ENCODE data around the gene SPINDOC. TPM values are rescaled to one million over a fixed set of nuclear protein-coding genes. Genes with fewer than 3 reads are reported as not detected.

Gene SPINDOC, protein sequence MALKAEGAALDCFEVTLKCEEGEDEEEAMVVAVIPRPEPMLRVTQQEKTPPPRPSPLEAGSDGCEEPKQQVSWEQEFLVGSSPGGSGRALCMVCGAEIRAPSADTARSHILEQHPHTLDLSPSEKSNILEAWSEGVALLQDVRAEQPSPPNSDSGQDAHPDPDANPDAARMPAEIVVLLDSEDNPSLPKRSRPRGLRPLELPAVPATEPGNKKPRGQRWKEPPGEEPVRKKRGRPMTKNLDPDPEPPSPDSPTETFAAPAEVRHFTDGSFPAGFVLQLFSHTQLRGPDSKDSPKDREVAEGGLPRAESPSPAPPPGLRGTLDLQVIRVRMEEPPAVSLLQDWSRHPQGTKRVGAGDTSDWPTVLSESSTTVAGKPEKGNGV
- 10.7 and 15.6 TPM in 2 replicates for total RNA-seq

DNA sequence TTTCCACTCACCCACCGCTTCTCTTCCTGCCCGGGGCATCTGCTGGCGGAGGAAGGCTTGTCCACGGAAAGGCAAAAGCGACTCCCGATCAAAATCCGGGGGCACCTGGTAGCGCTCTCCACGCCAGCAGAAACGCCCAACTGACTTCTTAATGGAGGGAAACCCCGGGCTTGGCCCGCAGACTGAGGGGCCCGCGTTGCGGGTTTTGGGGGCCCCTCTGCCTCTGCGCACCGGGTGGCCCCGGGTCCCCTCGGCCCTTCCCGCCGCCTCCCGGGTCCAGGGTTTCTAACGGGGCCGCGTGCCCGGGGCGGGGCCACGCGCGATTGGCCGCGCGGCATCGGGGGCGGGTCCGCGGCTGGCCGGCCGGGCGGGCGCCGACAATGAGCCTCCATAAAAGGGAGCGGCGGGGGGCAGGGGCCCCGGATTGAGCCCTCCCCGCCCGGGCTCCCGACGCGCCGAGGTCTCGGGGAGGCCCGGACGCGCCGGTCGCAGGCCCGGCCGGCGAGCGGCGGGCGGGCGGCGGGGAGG, at the start of gene SPINDOC:
Gene SPINDOC (plus strand): TSS at position 422 of the 528 bp plus-strand sequence. CDS start 231 bp downstream, outside the sequence.

DNA sequence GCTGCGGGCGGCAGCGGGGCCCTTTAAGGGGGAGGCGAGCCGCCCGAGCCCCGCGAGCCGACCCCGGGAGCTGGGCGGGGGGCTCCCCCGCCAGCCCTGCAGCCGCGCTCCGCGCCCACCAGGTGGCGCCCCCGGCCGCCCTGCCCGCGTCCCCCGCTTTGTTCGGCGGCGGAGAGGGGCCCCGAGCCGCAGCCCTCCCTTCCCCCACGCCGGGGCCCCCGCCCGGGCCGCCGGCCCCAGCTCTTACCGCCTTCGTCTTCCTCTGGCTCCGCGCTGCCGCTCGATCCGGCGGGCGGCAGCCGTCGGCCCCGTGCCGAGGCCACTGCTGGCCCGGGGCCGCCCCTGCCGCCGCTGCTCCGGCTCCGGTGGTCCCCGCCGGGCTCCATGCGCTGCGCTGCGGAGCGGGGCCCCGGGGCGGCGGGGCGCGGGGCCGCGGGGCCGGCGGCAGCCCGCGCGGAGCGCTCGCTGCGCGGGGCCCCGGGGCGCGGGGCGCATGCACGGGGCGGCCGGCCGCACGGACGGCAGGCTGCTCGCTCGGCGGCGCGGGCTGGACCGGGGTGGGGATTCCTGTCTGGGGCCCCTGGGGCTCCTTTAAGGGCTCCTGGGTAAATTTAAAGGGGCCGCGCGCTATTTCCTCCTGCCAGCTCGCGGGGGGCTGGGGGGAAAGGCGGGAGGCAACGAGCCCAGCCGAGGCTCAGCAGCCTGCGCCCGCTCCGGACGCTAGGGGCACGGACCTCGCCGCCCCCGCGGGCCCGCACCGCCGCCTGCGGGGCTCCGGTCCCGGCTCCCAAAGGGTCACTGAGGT, 44.8 kb upstream of the SPINDOC start, which contains the start of gene ZFTA:
Gene ZFTA (minus strand): TSS at position 539 of the 805 bp plus-strand sequence. CDS start 153 bp downstream, at position 386.

GRCh38 chr11:63838678-63839507, 25.6 kb downstream of the SPINDOC start, which contains the start of gene MARK2:
Gene MARK2, plus strand, starts transcription at chr11:63839110. Its CDS starts 397 bp downstream, at chr11:63839507.

Other genes with a start within 250 kb of the SPINDOC start
- gene PLAAT3, start 199.0 kb upstream of the SPINDOC start, total RNA-seq, result 12.0 and 30.2 TPM in 2 replicates
- 110 and 158 TPM in 2 replicates for gene ATL3, start 142.1 kb upstream of the SPINDOC start, total RNA-seq
- gene RTN3, start 132.0 kb upstream of the SPINDOC start, total RNA-seq, result 83.3 and 98.0 TPM in 2 replicates
- gene ZFTA, start 44.7 kb upstream of the SPINDOC start, total RNA-seq, result 17.7 and 19.2 TPM in 2 replicates
- 10.3 and 12.0 TPM in 2 replicates for gene MARK2, start 25.7 kb downstream of the SPINDOC start, total RNA-seq
- gene RCOR2, start 103.7 kb downstream of the SPINDOC start, total RNA-seq, result 2.3 and 5.8 TPM in 2 replicates
- gene NAA40, start 125.5 kb downstream of the SPINDOC start, total RNA-seq, result 10.9 and 13.8 TPM in 2 replicates
- gene COX8A, start 161.2 kb downstream of the SPINDOC start, total RNA-seq, result 333 and 338 TPM in 2 replicates
- gene OTUB1, start 173.0 kb downstream of the SPINDOC start, total RNA-seq, result 43.1 and 44.3 TPM in 2 replicates
- 0.03 and 0.07 TPM in 2 replicates for gene FLRT1, start 222.5 kb downstream of the SPINDOC start, total RNA-seq

Measured in smooth muscle cell of the pulmonary artery (primary cell).